Measurements from ENCODE around the gene SCAF8.
A peak's percentile ranks its signal among the peaks of the same experiment; 100 is the strongest.

Gene SCAF8

GRCh38 chr6:154852687-154853086 lies 119.5 kb downstream of the SCAF8 start (continued):
- TF ChIP-seq ZNF580 (tag by site-specific recombination; IDR thresholded peaks at IDR 0.05) (peak; percentile 74), WT1 (tag by site-specific recombination; IDR thresholded peaks at IDR 0.05) (peak; percentile 86), ZNF239 (tag by site-specific recombination; IDR thresholded peaks at IDR 0.05) (no peak), GLI4 (tag by site-specific recombination; IDR thresholded peaks at IDR 0.05) (no peak), ZNF302 (tag by site-specific recombination; IDR thresholded peaks at IDR 0.05; ENCODE audit: low read depth) (no peak), ZNF768 (tag by site-specific recombination; IDR thresholded peaks at IDR 0.05) (no peak), ZNF776 (tag by site-specific recombination; IDR thresholded peaks at IDR 0.05; ENCODE audit: borderline replicate concordance) (no peak), ZNF704 (tag by site-specific recombination; IDR thresholded peaks at IDR 0.05) (no peak), ZNF555 (tag by site-specific recombination; conservative IDR thresholded peaks at IDR 0.05) (no peak), SALL2 (tag by site-specific recombination; IDR thresholded peaks at IDR 0.05; ENCODE audit: borderline replicate concordance) (no peak), HOXC10 (CRISPR knock-in tag; IDR thresholded peaks at IDR 0.05) (no peak), ZNF350 (tag by site-specific recombination; IDR thresholded peaks at IDR 0.05) (0 out of 2 replicates have a peak, but pooled peaks have one; percentile 44), ZNF157 (tag by site-specific recombination; IDR thresholded peaks at IDR 0.05) (no peak), ZNF624 (tag by site-specific recombination; IDR thresholded peaks at IDR 0.05) (no peak), ZNF211 (tag by site-specific recombination; IDR thresholded peaks at IDR 0.05; ENCODE audit: low read depth) (no peak), KLF17 (tag by site-specific recombination; IDR thresholded peaks at IDR 0.05) (peak; percentile 84; the same call in 1 of the 2 replicates), BCL6B (tag by site-specific recombination; IDR thresholded peaks at IDR 0.05) (no peak), KLF8 (tag by site-specific recombination; IDR thresholded peaks at IDR 0.05) (peak; percentile 82), ZNF19 (tag by site-specific recombination; IDR thresholded peaks at IDR 0.05; ENCODE audit: low read depth) (no peak), PRDM2 (tag by site-specific recombination; IDR thresholded peaks at IDR 0.05; ENCODE audit: borderline replicate concordance) (no peak), GLI2 (tag by site-specific recombination; IDR thresholded peaks at IDR 0.05; ENCODE audit: borderline replicate concordance, low read depth) (no peak; the same call in 1 of the 2 replicates), ZBTB48 (tag by site-specific recombination; IDR thresholded peaks at IDR 0.05) (no peak), ZNF514 (tag by site-specific recombination; IDR thresholded peaks at IDR 0.05) (no peak), ZNF596 (tag by site-specific recombination; IDR thresholded peaks at IDR 0.05) (peak; percentile 67; the same call in 1 of the 2 replicates), ZBTB11 (tag by site-specific recombination; conservative IDR thresholded peaks at IDR 0.05; ENCODE audit: low read depth) (0 out of 2 replicates have a peak, but pooled peaks have one; percentile 16), ZNF560 (tag by site-specific recombination; IDR thresholded peaks at IDR 0.05; ENCODE audit: borderline replicate concordance) (no peak), ZNF600 (tag by site-specific recombination; IDR thresholded peaks at IDR 0.05) (peak; percentile 84)

All from HEK293 (cell line).